Measurements from ENCODE around the gene FBXW11.

DNA sequence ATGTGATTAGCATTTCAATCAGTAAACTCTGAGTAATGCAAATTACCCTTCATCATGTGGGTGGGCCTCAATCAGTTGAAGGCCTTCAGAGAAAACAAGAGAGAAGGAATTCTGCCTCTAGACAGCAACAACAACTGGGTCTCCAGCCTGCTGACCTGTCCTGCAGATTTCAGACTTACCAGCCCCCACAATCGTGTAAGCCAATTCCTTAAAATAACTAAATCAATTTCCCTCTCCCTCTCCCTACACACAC, 41.7 kb upstream of the FBXW11 start:
- TF ChIP-seq POLR2A (IDR thresholded peaks at IDR 0.05) = no peak
- TF ChIP-seq, protein P1, sequence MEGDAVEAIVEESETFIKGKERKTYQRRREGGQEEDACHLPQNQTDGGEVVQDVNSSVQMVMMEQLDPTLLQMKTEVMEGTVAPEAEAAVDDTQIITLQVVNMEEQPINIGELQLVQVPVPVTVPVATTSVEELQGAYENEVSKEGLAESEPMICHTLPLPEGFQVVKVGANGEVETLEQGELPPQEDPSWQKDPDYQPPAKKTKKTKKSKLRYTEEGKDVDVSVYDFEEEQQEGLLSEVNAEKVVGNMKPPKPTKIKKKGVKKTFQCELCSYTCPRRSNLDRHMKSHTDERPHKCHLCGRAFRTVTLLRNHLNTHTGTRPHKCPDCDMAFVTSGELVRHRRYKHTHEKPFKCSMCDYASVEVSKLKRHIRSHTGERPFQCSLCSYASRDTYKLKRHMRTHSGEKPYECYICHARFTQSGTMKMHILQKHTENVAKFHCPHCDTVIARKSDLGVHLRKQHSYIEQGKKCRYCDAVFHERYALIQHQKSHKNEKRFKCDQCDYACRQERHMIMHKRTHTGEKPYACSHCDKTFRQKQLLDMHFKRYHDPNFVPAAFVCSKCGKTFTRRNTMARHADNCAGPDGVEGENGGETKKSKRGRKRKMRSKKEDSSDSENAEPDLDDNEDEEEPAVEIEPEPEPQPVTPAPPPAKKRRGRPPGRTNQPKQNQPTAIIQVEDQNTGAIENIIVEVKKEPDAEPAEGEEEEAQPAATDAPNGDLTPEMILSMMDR (IDR thresholded peaks at IDR 0.05) = no peak

Measured in body of pancreas (tissue), 4 donors.